Neural progenitor cell (in vitro differentiated cells): ENCODE data around the gene CLN5. TPM values are rescaled to one million over a fixed set of nuclear protein-coding genes. Genes with fewer than 3 reads are reported as not detected.

ENCODE experiments used
- DNase-seq: peaks from one replicate; pipeline ENCODE4 v3.0.0-alpha.2; 2016; ENCODE audit warnings: low spot score
- H2AFZ ChIP-seq: fragments of 200-600 bp; sonication (generic); replicated peaks from 2 replicates; pipeline ENCODE4 v1.6.1; 2016; ENCODE audit warnings: antibody characterized with exemption
- H3F3A ChIP-seq: fragments of 200-600 bp; sonication (generic); 2 replicates; pipeline ENCODE4 v1.6.1; 2016; ENCODE audit warnings: antibody characterized with exemption, low read depth
- H3K27ac ChIP-seq: fragments of 200-600 bp; sonication (generic); 2 replicates; pipeline ENCODE4 v1.5.1; 2016; ENCODE audit warnings: mild to moderate bottlenecking
- H3K27me3 ChIP-seq: fragments of 200-600 bp; sonication (generic); 2 replicates; pipeline ENCODE4 v1.6.1; 2016; ENCODE audit warnings: mild to moderate bottlenecking, moderate library complexity
- H3K36me3 ChIP-seq: fragments of 200-600 bp; sonication (generic); 2 replicates; pipeline ENCODE4 v1.5.1; 2016
- H3K4me1 ChIP-seq: fragments of 200-600 bp; sonication (generic); 2 replicates; pipeline ENCODE4 v1.6.1; 2016; ENCODE audit warnings: mixed run types
- H3K4me2 ChIP-seq: fragments of 200-600 bp; sonication (generic); 2 replicates; pipeline ENCODE4 v1.6.1; 2016
- H3K4me3 ChIP-seq: fragments of 200-600 bp; sonication (generic); 2 replicates; pipeline ENCODE4 v1.5.1; 2016
- H3K79me2 ChIP-seq: fragments of 200-600 bp; sonication (generic); 2 replicates; pipeline ENCODE4 v1.6.1; 2016; ENCODE audit warnings: low read depth
- H3K9ac ChIP-seq: fragments of 200-600 bp; sonication (generic); 2 replicates; pipeline ENCODE4 v1.6.1; 2016
- H3K9me3 ChIP-seq: fragments of 200-600 bp; sonication (generic); 2 replicates; pipeline ENCODE4 v1.5.1; 2016; ENCODE audit warnings: low read depth
- H4K20me1 ChIP-seq: fragments of 200-600 bp; sonication (generic); 2 replicates; pipeline ENCODE4 v1.6.1; 2016; ENCODE audit warnings: low read depth
- H3K27ac Mint-ChIP-seq: 3 replicates; pipeline ENCODE4 v1.8.0; 2021; ENCODE audit warnings: mixed read lengths
- H3K27me3 Mint-ChIP-seq: 2 replicates; pipeline ENCODE4 v1.8.0; 2022; ENCODE audit warnings: low read depth, mild to moderate bottlenecking, inconsistent platforms, moderate library complexity, mixed read lengths; ENCODE audit not compliant: insufficient read depth
- H3K36me3 Mint-ChIP-seq: 3 replicates; pipeline ENCODE4 v1.8.0; 2021; ENCODE audit warnings: mixed read lengths
- H3K4me1 Mint-ChIP-seq: 3 replicates; pipeline ENCODE4 v1.8.0; 2021; ENCODE audit warnings: mixed read lengths
- H3K4me3 Mint-ChIP-seq: 3 replicates; pipeline ENCODE4 v1.8.0; 2021; ENCODE audit warnings: mild to moderate bottlenecking, moderate library complexity, mixed read lengths
- H3K9me3 Mint-ChIP-seq: 3 replicates; pipeline ENCODE4 v1.8.0; 2020; ENCODE audit warnings: mixed read lengths
- EZH2 ChIP-seq: fragments of 200-600 bp; sonication (generic); IDR thresholded peaks from 2 replicates; pipeline ENCODE4 v1.6.1; 2017; ENCODE audit warnings: antibody characterized with exemption, mild to moderate bottlenecking, moderate library complexity
- EZH2phosphoT487 ChIP-seq: fragments of 200-600 bp; sonication (generic); IDR thresholded peaks from 2 replicates; pipeline ENCODE4 v1.6.1; 2017; ENCODE audit warnings: antibody characterized with exemption
- total RNA-seq: library from RNA; depleted of rRNA; stranded (reverse); fragments of >200 nt; gene quantifications from 2 replicates; pipeline ENCODE4 v1.2.3, GENCODE V29; 2015; ENCODE audit warnings: low replicate concordance
- TF ChIP-seq, protein P1 (sequence below): fragments of 200-600 bp; sonication (generic); IDR thresholded peaks from 2 replicates; pipeline ENCODE4 v1.5.1; 2017; ENCODE audit warnings: antibody characterized with exemption, mild to moderate bottlenecking

The CLN5 gene
- total RNA-seq, 1 donor from 2014 or later: 28.5 TPM

DNA sequence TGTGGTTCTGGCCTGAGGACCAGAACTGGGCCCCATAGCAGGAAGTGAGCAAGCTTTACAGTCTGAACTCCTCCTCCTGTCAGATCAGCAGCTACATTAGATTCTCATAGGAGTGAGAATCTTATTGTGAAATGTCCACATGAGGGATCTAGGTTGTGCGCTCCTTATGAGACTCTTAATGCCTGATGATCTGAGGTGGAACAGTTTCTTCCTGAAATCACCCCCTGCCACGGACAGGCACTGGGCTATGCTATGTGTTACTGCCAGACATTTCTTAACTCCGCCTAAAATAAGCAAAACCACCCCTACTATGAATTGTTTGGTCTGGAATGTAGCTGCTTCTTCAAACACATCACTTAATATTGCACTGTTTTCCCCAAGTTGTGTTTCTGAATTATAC is 30.5 kb downstream of the CLN5 start:
- Histone ChIP-seq H3K4me2 (no peak overlapping the region), H3K9me3 (no peaks in the 10 kb centered on the region), H3F3A (peaks cover 5% of the 10 kb centered on the region), H3K36me3 (peaks cover 3% of the 10 kb centered on the region), H3K4me3 (no peak overlapping the region), H4K20me1 (peaks cover 64% of the 10 kb centered on the region), H3K27ac (no peak overlapping the region), H3K9ac (no peak overlapping the region), H3K4me1 (peaks cover 21% of the 10 kb centered on the region), H3K79me2 (peaks cover 81% of the 10 kb centered on the region), H3K27me3 (no peaks in the 10 kb centered on the region), H2AFZ (no peak overlapping the region)
- Mint-ChIP-seq H3K4me1 (peaks cover 34% of the 10 kb centered on the region), H3K27me3 (no peaks in the 10 kb centered on the region), H3K9me3 (no peaks in the 10 kb centered on the region), H3K27ac (no peak overlapping the region), H3K4me3 (no peak overlapping the region), H3K36me3 (peaks cover 2% of the 10 kb centered on the region)
- TF ChIP-seq, protein P1, sequence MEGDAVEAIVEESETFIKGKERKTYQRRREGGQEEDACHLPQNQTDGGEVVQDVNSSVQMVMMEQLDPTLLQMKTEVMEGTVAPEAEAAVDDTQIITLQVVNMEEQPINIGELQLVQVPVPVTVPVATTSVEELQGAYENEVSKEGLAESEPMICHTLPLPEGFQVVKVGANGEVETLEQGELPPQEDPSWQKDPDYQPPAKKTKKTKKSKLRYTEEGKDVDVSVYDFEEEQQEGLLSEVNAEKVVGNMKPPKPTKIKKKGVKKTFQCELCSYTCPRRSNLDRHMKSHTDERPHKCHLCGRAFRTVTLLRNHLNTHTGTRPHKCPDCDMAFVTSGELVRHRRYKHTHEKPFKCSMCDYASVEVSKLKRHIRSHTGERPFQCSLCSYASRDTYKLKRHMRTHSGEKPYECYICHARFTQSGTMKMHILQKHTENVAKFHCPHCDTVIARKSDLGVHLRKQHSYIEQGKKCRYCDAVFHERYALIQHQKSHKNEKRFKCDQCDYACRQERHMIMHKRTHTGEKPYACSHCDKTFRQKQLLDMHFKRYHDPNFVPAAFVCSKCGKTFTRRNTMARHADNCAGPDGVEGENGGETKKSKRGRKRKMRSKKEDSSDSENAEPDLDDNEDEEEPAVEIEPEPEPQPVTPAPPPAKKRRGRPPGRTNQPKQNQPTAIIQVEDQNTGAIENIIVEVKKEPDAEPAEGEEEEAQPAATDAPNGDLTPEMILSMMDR: no peak
- TF ChIP-seq EZH2phosphoT487: no peak
- TF ChIP-seq EZH2: no peak
- no peak for DNase-seq

DNA sequence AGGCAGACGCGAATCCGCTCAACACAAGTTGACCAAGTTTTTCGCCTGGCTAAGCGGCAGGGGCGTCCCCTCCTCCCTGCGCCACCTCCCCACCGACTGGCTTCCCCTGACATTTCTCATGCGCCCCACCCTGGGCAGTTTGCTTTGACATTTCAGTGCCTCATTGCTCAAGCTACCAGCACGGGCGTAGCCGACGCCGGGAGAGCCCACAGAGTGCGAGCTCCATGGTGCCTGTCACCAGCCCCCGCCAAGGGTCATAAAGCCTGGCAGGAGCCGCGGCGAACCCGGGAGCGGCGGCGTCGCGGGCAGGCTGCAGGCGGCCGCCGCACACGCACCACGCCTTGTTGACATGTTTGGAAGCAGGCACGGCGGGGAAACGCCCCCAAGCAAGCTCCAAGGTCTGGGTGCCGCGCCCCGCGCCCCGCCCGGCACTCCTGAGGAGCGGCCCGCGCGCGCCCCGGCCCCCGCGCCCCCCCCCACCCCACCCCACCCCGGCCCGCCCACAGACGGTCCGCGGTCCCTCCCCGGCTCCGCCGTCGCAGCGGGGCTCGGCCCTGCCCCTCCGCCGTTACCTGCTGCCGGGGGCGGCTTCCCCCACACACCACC is 34.5 kb downstream of the CLN5 start:
- peaks cover 2% of the 10 kb centered on the region for H3K27me3 Mint-ChIP-seq
- H3F3A ChIP-seq: peaks cover 13% of the 10 kb centered on the region
- peak overlapping the region; percentile 94 for H3K4me3 Mint-ChIP-seq
- peak; percentile 76 for DNase-seq
- H3K79me2 ChIP-seq: peaks cover 53% of the 10 kb centered on the region
- peaks cover 31% of the 10 kb centered on the region for H3K4me1 ChIP-seq
- peak overlapping the region; percentile 96 for H3K4me2 ChIP-seq
- no peaks in the 10 kb centered on the region for H3K36me3 ChIP-seq
- H3K27ac Mint-ChIP-seq: peak overlapping the region; percentile 39
- H3K9me3 Mint-ChIP-seq: peaks cover 2% of the 10 kb centered on the region
- peaks cover 50% of the 10 kb centered on the region for H4K20me1 ChIP-seq
- H3K27ac ChIP-seq: peak overlapping the region; percentile 98
- peak overlapping the region; percentile 88 for H3K9ac ChIP-seq
- no peaks in the 10 kb centered on the region for H3K36me3 Mint-ChIP-seq
- H3K9me3 ChIP-seq: no peaks in the 10 kb centered on the region
- TF ChIP-seq, protein P1: no peak
- TF ChIP-seq EZH2: no peak
- no peak for TF ChIP-seq EZH2phosphoT487
- H3K4me3 ChIP-seq: peak overlapping the region; percentile 98
- peaks cover 39% of the 10 kb centered on the region for H3K4me1 Mint-ChIP-seq
- peak overlapping the region; percentile 97 for H2AFZ ChIP-seq
- no peaks in the 10 kb centered on the region for H3K27me3 ChIP-seq

DNA sequence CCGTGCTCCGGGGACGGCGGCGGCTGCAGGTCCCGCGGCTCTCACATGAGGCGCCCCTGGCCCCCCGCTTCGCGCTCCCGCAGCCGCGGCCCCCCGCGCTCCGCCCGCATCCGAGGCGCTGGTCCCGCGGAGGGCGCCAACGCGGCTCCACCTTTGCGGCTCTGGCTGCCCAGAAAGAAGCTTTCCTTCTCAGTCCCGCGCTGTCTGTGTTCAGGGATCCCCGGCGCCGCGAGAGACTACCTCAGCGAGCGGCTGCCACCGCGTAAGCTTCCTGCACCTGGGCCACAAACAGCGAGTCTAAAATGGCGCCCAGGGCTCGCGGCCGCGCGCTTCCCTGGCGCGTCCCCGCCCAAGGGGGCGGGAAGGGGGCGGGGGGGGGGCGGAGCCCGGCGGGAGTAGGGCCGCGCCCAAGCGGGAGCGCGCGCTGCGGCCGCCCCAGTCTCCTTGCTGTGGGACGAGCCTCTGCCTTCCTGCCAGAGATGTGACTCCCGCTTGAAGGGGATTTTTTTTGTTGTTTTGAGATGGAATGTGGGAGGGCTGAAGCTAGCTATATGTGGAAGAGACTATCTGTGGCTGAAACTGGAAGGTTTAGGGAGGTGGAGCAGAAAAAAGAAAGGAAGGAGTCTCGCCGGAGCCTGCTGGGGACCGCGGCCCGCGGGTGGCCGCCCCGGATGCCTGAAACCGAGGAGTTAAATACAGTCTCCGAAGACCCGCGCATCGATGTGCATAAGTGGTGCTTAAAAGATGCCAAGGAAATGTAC is 35.2 kb downstream of the CLN5 start, which contains the start of gene FBXL3:
Gene FBXL3 (minus strand): TSS at position 299 of the 761 bp plus-strand sequence. CDS start 5,299 bp downstream, outside the sequence.
- DNase-seq: peak; percentile 93
- H3K9me3 ChIP-seq: no peaks in the 10 kb centered on the region
- H3K36me3 ChIP-seq: no peaks in the 10 kb centered on the region
- peak within 1 kb of the TSS; percentile 88 for H3K9ac ChIP-seq
- H3K27me3 Mint-ChIP-seq: peaks cover 2% of the 10 kb centered on the region
- H3K36me3 Mint-ChIP-seq: no peaks in the 10 kb centered on the region
- peaks cover 43% of the 10 kb centered on the region for H4K20me1 ChIP-seq
- peaks cover 31% of the 10 kb centered on the region for H3K4me1 ChIP-seq
- peak within 1 kb of the TSS; percentile 98 for H3K4me3 ChIP-seq
- H2AFZ ChIP-seq: peak within 1 kb of the TSS; percentile 97
- peak within 1 kb of the TSS; percentile 98 for H3K27ac ChIP-seq
- peaks cover 13% of the 10 kb centered on the region for H3F3A ChIP-seq
- peaks cover 39% of the 10 kb centered on the region for H3K4me1 Mint-ChIP-seq
- H3K4me3 Mint-ChIP-seq: peak within 1 kb of the TSS; percentile 94
- peaks cover 46% of the 10 kb centered on the region for H3K79me2 ChIP-seq
- H3K9me3 Mint-ChIP-seq: peaks cover 2% of the 10 kb centered on the region
- peak within 1 kb of the TSS; percentile 96 for H3K4me2 ChIP-seq
- peak within 1 kb of the TSS; percentile 50 for H3K27ac Mint-ChIP-seq
- H3K27me3 ChIP-seq: no peaks in the 10 kb centered on the region
- TF ChIP-seq, protein P1: no peak
